ENCODE data around the gene KLK14.

Gene KLK14

GRCh38 chr19:51086153-51086850 lies 3.6 kb upstream of the KLK14 start:
- DNase-seq (ENCODE audit: low read depth, low spot score): no peak

- DNase-seq (ENCODE audit: low read depth, low spot score): no peak
Observed at GRCh38 chr19:51084505-51084904, 1.8 kb upstream of the KLK14 start.

GRCh38 chr19:51083783-51084182 lies 1.1 kb upstream of the KLK14 start:
- DNase-seq (ENCODE audit: low read depth, low spot score): no peak

GRCh38 chr19:51083181-51083580 lies 494 bp upstream of the KLK14 start:
- DNase-seq (ENCODE audit: low read depth, low spot score): no peak

GRCh38 chr19:51081476-51081875 lies 1.2 kb downstream of the KLK14 start:
- DNase-seq (ENCODE audit: low read depth, low spot score): no peak

GRCh38 chr19:51079481-51080110 lies 3.1 kb downstream of the KLK14 start:
- DNase-seq (ENCODE audit: low read depth, low spot score): no peak

- no peak for DNase-seq (ENCODE audit: low read depth, low spot score)
Observed at GRCh38 chr19:51078731-51079130, 4.0 kb downstream of the KLK14 start.

GRCh38 chr19:51078104-51078503 lies 4.6 kb downstream of the KLK14 start:
- DNase-seq (ENCODE audit: low read depth, low spot score): no peak

- DNase-seq (ENCODE audit: low read depth, low spot score): no peak
Observed at GRCh38 chr19:51076631-51077213, 6.0 kb downstream of the KLK14 start.

- DNase-seq (ENCODE audit: low read depth, low spot score): no peak
Observed at GRCh38 chr19:51075998-51076397, 6.7 kb downstream of the KLK14 start.

GRCh38 chr19:51071095-51071405 lies 11.6 kb downstream of the KLK14 start:
- no peak for DNase-seq (ENCODE audit: low read depth, low spot score)

- DNase-seq (ENCODE audit: low read depth, low spot score): no peak
Observed at GRCh38 chr19:51070334-51071094, 12.2 kb downstream of the KLK14 start.

- DNase-seq (ENCODE audit: low read depth, low spot score): no peak
Observed at GRCh38 chr19:51066393-51067186, 16.1 kb downstream of the KLK14 start.

- no peak for DNase-seq (ENCODE audit: low read depth, low spot score)
Observed at GRCh38 chr19:51065221-51065960, 17.3 kb downstream of the KLK14 start.

GRCh38 chr19:51064534-51065220 lies 18.0 kb downstream of the KLK14 start, which contains the start of gene KLK13:
KLK13 (minus strand) TSS chr19:51065092; CDS start chr19:51065067, 25 bp downstream.
- DNase-seq (ENCODE audit: low read depth, low spot score): peak; percentile 39

GRCh38 chr19:51063664-51064063 lies 19.0 kb downstream of the KLK14 start:
- no peak for DNase-seq (ENCODE audit: low read depth, low spot score)

GRCh38 chr19:51060973-51061372 lies 21.7 kb downstream of the KLK14 start:
- DNase-seq (ENCODE audit: low read depth, low spot score): no peak

- no peak for DNase-seq (ENCODE audit: low read depth, low spot score)
Observed at GRCh38 chr19:51060336-51060735, 22.4 kb downstream of the KLK14 start.

- DNase-seq (ENCODE audit: low read depth, low spot score): no peak
Observed at GRCh38 chr19:51059715-51060114, 23.0 kb downstream of the KLK14 start.

GRCh38 chr19:51055866-51056265 lies 26.8 kb downstream of the KLK14 start:
- DNase-seq (ENCODE audit: low read depth, low spot score): no peak

- DNase-seq (ENCODE audit: low read depth, low spot score): no peak
Observed at GRCh38 chr19:51047031-51047335, 35.7 kb downstream of the KLK14 start.

Data from ELF-1 (cell line).